Vagina (tissue), 2 donors: ENCODE measurements around the gene ASB5.

Experiments used
- CTCF ChIP-seq, 3 experiments: fragments of 450-650 bp in 2 of 3; fragments of 200-600 bp in 1 of 3; sonication (generic) in 1 of 3; IDR thresholded peaks; one replicate each; pipeline ENCODE4 v1.5.1; 2017 to 2019; ENCODE audit warnings: antibody characterized with exemption in 3 of 3, mild to moderate bottlenecking in 2 of 3, moderate library complexity in 2 of 3
- POLR2A ChIP-seq, 2 donors: fragments of 450-650 bp; IDR thresholded peaks; one replicate each; pipeline ENCODE4 v1.6.1; 2017; ENCODE audit warnings: antibody characterized with exemption in 2 of 2, mild to moderate bottlenecking in 2 of 2, moderate library complexity in 2 of 2
- POLR2AphosphoS5 ChIP-seq, 2 donors: sonication (generic); formaldehyde crosslinking; IDR thresholded peaks; one replicate each; pipeline ENCODE4 v1.9.0; 2017; ENCODE audit warnings: antibody characterized with exemption in 2 of 2, mild to moderate bottlenecking in 2 of 2, low read depth in 1 of 2; ENCODE audit not compliant: insufficient read depth in 1 of 2

GRCh38 chr4:176261018-176261417, 8.0 kb downstream of the ASB5 start:
- no peak for TF ChIP-seq CTCF (IDR thresholded peaks at IDR 0.05)
- TF ChIP-seq POLR2A (IDR thresholded peaks at IDR 0.05), result no peak
- TF ChIP-seq POLR2AphosphoS5 (IDR thresholded peaks at IDR 0.05; ENCODE audit: insufficient read depth in 1 of 2, low read depth in 1 of 2), result no peak
